H1 (cell line): ENCODE measurements around the gene TCERG1L. TPM values are rescaled to one million over a fixed set of nuclear protein-coding genes. Genes with fewer than 3 reads are reported as not detected.

Source experiments
- CTCF ChIA-PET: fragments of 300-600 bp; sonication (Branson Sonifier 250); formaldehyde crosslinking; loops from one replicate; lab custom pipeline; 2021; ENCODE audit not compliant: partially characterized antibody; lab: Charles Lee
- POLR2A ChIA-PET: fragments of 300-600 bp; sonication (Branson Sonifier 250); formaldehyde crosslinking; loops from one replicate; lab custom pipeline; 2021; ENCODE audit warnings: inconsistent platforms; ENCODE audit not compliant: partially characterized antibody; lab: Charles Lee
- DNase-seq, 2 experiments: peaks; one replicate each; pipeline versions ENCODE4 v3.0.0 to v3.0.0-alpha.2; 2010 to 2022; ENCODE audit warnings: low spot score in 2 of 2, low read depth in 1 of 2, mixed read lengths in 1 of 2
- FAIRE-seq: peaks from 2 replicates; lab custom pipeline; 2011; peaks lifted over from hg19 to GRCh38; lab: Jason Lieb, UNC
- H2AFZ ChIP-seq: 2 replicates; pipeline ENCODE4 v1.8.1; 2012; ENCODE audit warnings: low read length, inconsistent platforms
- H2AK5ac ChIP-seq: 2 replicates; pipeline ENCODE4 v1.6.1; 2013; ENCODE audit warnings: low read depth, low read length
- H2BK120ac ChIP-seq: replicated peaks from 2 replicates; pipeline ENCODE3; 2013; ENCODE audit warnings: low read depth, low read length, inconsistent platforms
- H2BK12ac ChIP-seq: 2 replicates; pipeline ENCODE4 v1.6.1; 2013; ENCODE audit warnings: low read depth, low read length
- H2BK15ac ChIP-seq: 2 replicates; pipeline ENCODE4 v1.6.1; 2013; ENCODE audit warnings: low read length
- H2BK20ac ChIP-seq: 2 replicates; pipeline ENCODE4 v1.6.1; 2013; ENCODE audit warnings: low read length
- H2BK5ac ChIP-seq: 2 replicates; pipeline ENCODE4 v1.6.1; 2013; ENCODE audit warnings: low read depth, low read length
- H3K14ac ChIP-seq: 2 replicates; pipeline ENCODE4 v1.6.1; 2013; ENCODE audit warnings: inconsistent platforms; ENCODE audit not compliant: insufficient read length
- H3K18ac ChIP-seq: 2 replicates; pipeline ENCODE4 v1.6.1; 2013; ENCODE audit warnings: low read length; ENCODE audit errors: extremely low read depth
- H3K23ac ChIP-seq: 2 replicates; pipeline ENCODE4 v1.6.1; 2013; ENCODE audit warnings: inconsistent platforms; ENCODE audit not compliant: insufficient read length
- H3K23me2 ChIP-seq: 2 replicates; pipeline ENCODE4 v1.6.1; 2013; ENCODE audit warnings: low read depth, low read length
- H3K27ac ChIP-seq: 2 replicates; pipeline ENCODE4 v1.6.1; 2011; ENCODE audit warnings: low read depth, low read length, inconsistent platforms
- H3K27me3 ChIP-seq, 4 experiments: replicated peaks in 1 of 4; 1 replicate in 1 of 4; 2 replicates in 3 of 4; pipeline versions ENCODE4 v1.6.1 to v1.8.1; 2011 to 2013; ENCODE audit warnings: low read length in 3 of 4, mild to moderate bottlenecking in 3 of 4, inconsistent platforms in 2 of 4, mixed read lengths in 2 of 4, moderate library complexity in 1 of 4; ENCODE audit not compliant: control insufficient read depth in 3 of 4, insufficient read depth in 3 of 4; ENCODE audit errors: extremely low read depth in 1 of 4
- H3K36me3 ChIP-seq, 4 experiments: 2 replicates each; pipeline versions ENCODE4 v1.6.1 to v1.8.1; 2011 to 2013; ENCODE audit warnings: mild to moderate bottlenecking in 4 of 4, low read length in 3 of 4, moderate library complexity in 2 of 4, control low read depth in 1 of 4, inconsistent platforms in 1 of 4; ENCODE audit not compliant: insufficient read depth in 4 of 4, control insufficient read depth in 2 of 4
- H3K4ac ChIP-seq: replicated peaks from 2 replicates; pipeline ENCODE3; 2013; ENCODE audit warnings: low read length, low read depth, mixed read lengths, inconsistent platforms; ENCODE audit not compliant: insufficient read length
- H3K4me1 ChIP-seq, 4 experiments: replicated peaks in 1 of 4; 1 replicate in 1 of 4; 2 replicates in 3 of 4; pipeline versions ENCODE4 v1.6.1 to v1.8.1; 2011 to 2013; ENCODE audit warnings: low read length in 3 of 4, inconsistent platforms in 2 of 4, mixed read lengths in 1 of 4; ENCODE audit not compliant: insufficient read depth in 4 of 4, control insufficient read depth in 3 of 4
- H3K4me2 ChIP-seq, 2 experiments: 2 replicates each; pipeline versions ENCODE4 v1.6.1 to v1.8.1; 2011 to 2013; ENCODE audit warnings: low read depth in 2 of 2, low read length in 2 of 2, control low read depth in 1 of 2, inconsistent platforms in 1 of 2, mild to moderate bottlenecking in 1 of 2; ENCODE audit not compliant: insufficient read depth in 1 of 2
- H3K4me3 ChIP-seq, 4 experiments: fragments of 200-600, 300-600 bp in 1 of 4; sonication (generic), shearing (Covaris generic), sonication (Bioruptor Twin) in 1 of 4; 2 replicates each; pipeline versions ENCODE4 v1.5.1 to v1.8.1; 2011 to 2016; ENCODE audit warnings: low read length in 4 of 4, low read depth in 3 of 4, control low read depth in 2 of 4, inconsistent platforms in 2 of 4, mild to moderate bottlenecking in 2 of 4, mixed read lengths in 1 of 4, moderate library complexity in 1 of 4; ENCODE audit not compliant: insufficient read depth in 2 of 4; ENCODE audit errors: extremely low read depth in 1 of 4
- H3K56ac ChIP-seq: replicated peaks from 2 replicates; pipeline ENCODE3; 2013; ENCODE audit warnings: low read depth, mild to moderate bottlenecking, mixed read lengths, low read length, inconsistent platforms; ENCODE audit not compliant: insufficient read length
- H3K79me1 ChIP-seq: 2 replicates; pipeline ENCODE4 v1.6.1; 2013; ENCODE audit warnings: low read depth, low read length, control low read depth
- H3K79me2 ChIP-seq, 2 experiments: 2 replicates each; pipeline versions ENCODE4 v1.6.1 to v1.8.1; 2012 to 2013; ENCODE audit warnings: low read length in 2 of 2, mild to moderate bottlenecking in 2 of 2, inconsistent platforms in 1 of 2; ENCODE audit not compliant: insufficient read depth in 2 of 2, control insufficient read depth in 1 of 2
- H3K9ac ChIP-seq, 4 experiments: replicated peaks in 1 of 4; 1 replicate in 1 of 4; 2 replicates in 3 of 4; pipeline versions ENCODE4 v1.6.1 to v1.8.1; 2011 to 2013; ENCODE audit warnings: low read depth in 3 of 4, low read length in 3 of 4, control low read depth in 2 of 4, mild to moderate bottlenecking in 2 of 4, moderate library complexity in 2 of 4, inconsistent platforms in 1 of 4; ENCODE audit errors: extremely low read depth in 1 of 4
- H3K9me3 ChIP-seq, 2 experiments: 2 replicates each; pipeline versions ENCODE4 v1.6.1 to v1.8.1; 2012 to 2013; ENCODE audit warnings: mild to moderate bottlenecking in 2 of 2, moderate library complexity in 2 of 2, control low read depth in 1 of 2, inconsistent platforms in 1 of 2, low read depth in 1 of 2, low read length in 1 of 2, mixed read lengths in 1 of 2; ENCODE audit not compliant: insufficient read depth in 2 of 2
- H4K20me1 ChIP-seq, 2 experiments: replicated peaks in 1 of 2; 2 replicates each; pipeline versions ENCODE3 to v1.8.1; 2011 to 2013; ENCODE audit warnings: inconsistent platforms in 2 of 2, low read length in 2 of 2, mild to moderate bottlenecking in 1 of 2; ENCODE audit not compliant: insufficient read depth in 2 of 2, control insufficient read depth in 1 of 2
- H4K5ac ChIP-seq: 2 replicates; pipeline ENCODE4 v1.6.1; 2013; ENCODE audit warnings: low read length, low read depth, mixed read lengths, inconsistent platforms; ENCODE audit not compliant: insufficient read length
- H4K8ac ChIP-seq: 2 replicates; pipeline ENCODE4 v1.8.0; 2013; ENCODE audit warnings: mild to moderate bottlenecking, moderate library complexity, low read length, inconsistent platforms; ENCODE audit not compliant: insufficient read depth; ENCODE audit errors: extremely low read depth
- H4K91ac ChIP-seq: replicated peaks from 2 replicates; pipeline ENCODE3; 2013; ENCODE audit warnings: low read length, mixed read lengths, inconsistent platforms; ENCODE audit not compliant: insufficient read length
- ASH2L ChIP-seq: fragments of 200-600, 300-600 bp; sonication (generic); IDR thresholded peaks from one replicate; pipeline ENCODE4 v1.7.1; 2017; ENCODE audit warnings: low read length
- ATF3 ChIP-seq: IDR thresholded peaks from 2 replicates; pipeline ENCODE4 v1.6.1; 2011; ENCODE audit warnings: low read depth, mild to moderate bottlenecking, low read length; ENCODE audit not compliant: insufficient read depth
- BCL11A ChIP-seq, 2 experiments: IDR thresholded peaks; one replicate each; pipeline ENCODE4 v1.6.1; 2011; ENCODE audit warnings: low read depth in 2 of 2, low read length in 2 of 2, mild to moderate bottlenecking in 2 of 2
- CBX8 ChIP-seq: fragments of 300-800, 300-1000 bp; sonication (generic); IDR thresholded peaks from 2 replicates; pipeline ENCODE4 v1.7.1; 2016; ENCODE audit warnings: low read depth, low read length, borderline replicate concordance
- FOSL1 ChIP-seq: IDR thresholded peaks from 2 replicates; pipeline ENCODE4 v1.6.1; 2011; ENCODE audit warnings: mild to moderate bottlenecking, low read depth, low read length, moderate library complexity; ENCODE audit not compliant: insufficient read depth
- KDM4A ChIP-seq: IDR thresholded peaks from one replicate; pipeline ENCODE4 v1.7.1; 2012; ENCODE audit warnings: low read depth, mild to moderate bottlenecking, moderate library complexity, low read length, inconsistent platforms; ENCODE audit not compliant: severe bottlenecking
- NANOG ChIP-seq: IDR thresholded peaks from 2 replicates; pipeline ENCODE4 v1.6.1; 2011; ENCODE audit warnings: low read length, low read depth, mild to moderate bottlenecking, inconsistent platforms; ENCODE audit not compliant: insufficient read depth, poor library complexity, severe bottlenecking
- NRF1 ChIP-seq: IDR thresholded peaks from 2 replicates; pipeline ENCODE4 v1.6.1; 2011; ENCODE audit warnings: mild to moderate bottlenecking, low read depth, low read length, improper control_type of control experiment
- RXRA ChIP-seq: IDR thresholded peaks from 2 replicates; pipeline ENCODE4 v1.6.1; 2011; ENCODE audit warnings: low read depth, mild to moderate bottlenecking, low read length, moderate library complexity; ENCODE audit not compliant: insufficient read depth
- SIN3A ChIP-seq, 2 experiments: IDR thresholded peaks in 1 of 2; conservative IDR thresholded peaks in 1 of 2; 2 replicates each; pipeline ENCODE4 v1.6.1; 2011 to 2012; ENCODE audit warnings: low read length in 2 of 2, improper control_type of control experiment in 1 of 2, low read depth in 1 of 2, mild to moderate bottlenecking in 1 of 2
- SIX5 ChIP-seq: IDR thresholded peaks from 2 replicates; pipeline ENCODE4 v1.6.1; 2011; ENCODE audit warnings: mild to moderate bottlenecking, low read depth, low read length
- SP2 ChIP-seq: IDR thresholded peaks from 2 replicates; pipeline ENCODE4 v1.6.1; 2012; ENCODE audit warnings: mild to moderate bottlenecking, low read length, inconsistent platforms
- YY1 ChIP-seq: IDR thresholded peaks from 2 replicates; pipeline ENCODE4 v1.6.1; 2011; ENCODE audit warnings: low read depth, mild to moderate bottlenecking, low read length
- WGBS, 2 experiments: shearing (Covaris generic) in 1 of 2; methylation state at CpG; one replicate each; pipeline versions ENCODE4 v1.1.6 to v1.1.7; 2013 to 2015; ENCODE audit warnings: low lambda C conversion rate in 2 of 2, mixed read lengths in 2 of 2, inconsistent platforms in 1 of 2, low coverage in 1 of 2, missing lambda C conversion rate in 1 of 2; ENCODE audit not compliant: insufficient replicate concordance in 2 of 2, insufficient coverage in 1 of 2, insufficient read length in 1 of 2; ENCODE audit errors: extremely low coverage in 1 of 2, missing lambda C conversion rate in 1 of 2; 5-methylcytosine and 5-hydroxymethylcytosine counted together
- polyA plus RNA-seq, 7 experiments: library from polyadenylated mRNA; depleted of rRNA in 3 of 7; stranded (reverse) in 5 of 7; unstranded in 2 of 7; fragments of >200 nt in 5 of 7; fragments of 200-250 nt in 2 of 7; gene quantifications; 1 replicate in 5 of 7; 2 replicates in 1 of 7; 4 replicates in 1 of 7; pipeline versions ENCODE4 v1.2.1 to v1.2.3, GENCODE V29; 2011 to 2013; ENCODE audit warnings: missing spikeins in 2 of 7, mixed read lengths in 2 of 7
- total RNA-seq: library from RNA; stranded (reverse); fragmentation: NEBNext Ultra II Directional; extraction: Animal tissue kit (Norgen Biotek cat#: 25700); gene quantifications from 2 replicates; pipeline ENCODE4 v1.2.1, GENCODE V29; 2021

TCERG1L gene
- total and polyA plus RNA-seq, 2 of the 8 experiments (the other 6 are each of a cell fraction or from before 2014, with no cell fraction given), result 3.9 to 6.9 TPM

GRCh38 chr10:131113709-131114291 lies 197.7 kb downstream of the TCERG1L start:
- no peak overlapping the region for H3K27ac ChIP-seq
- H2AK5ac ChIP-seq, result no peak overlapping the region
- TF ChIP-seq ASH2L (no peak), KDM4A (no peak), BCL11A (IDR thresholded peaks at IDR 0.05; ENCODE audit: low read depth in 2 of 2, low read length in 2 of 2) (no peak), FOSL1 (no peak), NRF1 (no peak), SIN3A (conservative IDR thresholded peaks at IDR 0.05 in 1 of 2, IDR thresholded peaks at IDR 0.05 in 1 of 2; ENCODE audit: low read depth in 1 of 2, low read length in 2 of 2) (no peak), ATF3 (no peak), SP2 (no peak), CBX8 (no peak), NANOG (no peak), YY1 (no peak), SIX5 (no peak), RXRA (no peak)
- no peak overlapping the region for H4K8ac ChIP-seq
- H3K23ac ChIP-seq, result no peak overlapping the region
- DNase-seq (no peak), FAIRE-seq (no peak)
- no peak overlapping the region for H4K5ac ChIP-seq
- no peak overlapping the region for H2BK120ac ChIP-seq
- no peak overlapping the region for H3K4ac ChIP-seq
- CTCF ChIA-PET, result interaction anchor here (0.6 kb wide), 1 partner anchor 168 kb away, joined by 3 read pairs; no protein-coding TSS in a partner anchor
- no peaks in the 10 kb centered on the region for H3K23me2 ChIP-seq
- no peak overlapping the region for H2BK12ac ChIP-seq
- H3K14ac ChIP-seq, result no peak overlapping the region
- no peak overlapping the region for H2BK20ac ChIP-seq
- H3K9ac ChIP-seq, result no peak overlapping the region
- no peak overlapping the region for H4K91ac ChIP-seq
- POLR2A ChIA-PET, result no interaction called here
- no peaks in the 10 kb centered on the region for H3K9me3 ChIP-seq
- no peaks in the 10 kb centered on the region for H3K36me3 ChIP-seq
- no peak overlapping the region for H3K4me3 ChIP-seq
- H3K79me1 ChIP-seq, result no peaks in the 10 kb centered on the region
- no peak overlapping the region for H2AFZ ChIP-seq
- H3K56ac ChIP-seq, result no peak overlapping the region
- no peak overlapping the region for H2BK5ac ChIP-seq
- no peak overlapping the region for H3K4me2 ChIP-seq
- H4K20me1 ChIP-seq, result no peaks in the 10 kb centered on the region
- H3K4me1 ChIP-seq, result peaks cover 0 to 8% (median 2%) of the 10 kb centered on the region in 4 experiments; a peak in 3 of 7 replicates
- H3K27me3 ChIP-seq, result no peaks in the 10 kb centered on the region
- no peak overlapping the region for H3K18ac ChIP-seq
- WGBS, 2 experiments, result 89% methylated on average over 6 of the region's 6 CpGs; no CpG with 5 or more reads in 1 of the 2 experiments
- H2BK15ac ChIP-seq, result no peak overlapping the region
- H3K79me2 ChIP-seq, result no peaks in the 10 kb centered on the region
